Loucy (cell line): ENCODE measurements around the gene PGF.
A peak's percentile ranks its signal among the peaks of the same experiment; 100 is the strongest.

Source experiments
- CTCF ChIP-seq: fragments of 200-600 bp; sonication (generic); conservative IDR thresholded peaks from 2 replicates; pipeline ENCODE4 v1.5.1; 2014; ENCODE audit warnings: mild to moderate bottlenecking, antibody characterized with exemption, low read length
- EZH2phosphoT487 ChIP-seq: fragments of 200-600 bp; IDR thresholded peaks from 2 replicates; pipeline ENCODE4 v1.6.1; 2018; ENCODE audit warnings: antibody characterized with exemption, mild to moderate bottlenecking, moderate library complexity, borderline replicate concordance

- TF ChIP-seq CTCF (0 out of 2 replicates have a peak, but pooled peaks have one; percentile 9), EZH2phosphoT487 (no peak)
These were observed 24.3 kb upstream of the PGF start for GRCh38 chr14:74979442-74980397.
